Vagina (tissue), 2 donors: ENCODE measurements around the gene CBLB. TPM values are rescaled to one million over a fixed set of nuclear protein-coding genes. Genes with fewer than 3 reads are reported as not detected.

Source experiments
- DNase-seq, 2 donors: peaks; one replicate each; pipeline ENCODE4 v3.0.0-alpha.2; 2017; ENCODE audit errors: extremely low spot score in 2 of 2
- H3K27ac ChIP-seq: fragments of 200-600 bp; sonication (generic); one replicate; pipeline ENCODE4 v1.5.1; 2019
- H3K27me3 ChIP-seq: fragments of 200-600 bp; sonication (generic); one replicate; pipeline ENCODE4 v1.5.1; 2019
- H3K36me3 ChIP-seq, 2 donors: fragments of 200-600 bp; sonication (generic); one replicate each; pipeline ENCODE4 v1.5.1; 2017 to 2019
- H3K4me1 ChIP-seq: fragments of 200-600 bp; sonication (generic); one replicate; pipeline ENCODE4 v1.5.1; 2019
- H3K4me3 ChIP-seq, 2 donors: fragments of 200-600 bp; sonication (generic); 1 replicate in 1 of 2; 2 replicates in 1 of 2; pipeline ENCODE4 v1.5.1; 2016 to 2019
- H3K9me3 ChIP-seq: fragments of 200-600 bp; sonication (generic); one replicate; pipeline ENCODE4 v1.5.1; 2019
- CTCF ChIP-seq, 3 experiments: fragments of 450-650 bp in 2 of 3; fragments of 200-600 bp in 1 of 3; sonication (generic) in 1 of 3; IDR thresholded peaks; one replicate each; pipeline ENCODE4 v1.5.1; 2017 to 2019; ENCODE audit warnings: antibody characterized with exemption in 3 of 3, mild to moderate bottlenecking in 2 of 3, moderate library complexity in 2 of 3
- POLR2A ChIP-seq, 2 donors: fragments of 450-650 bp; IDR thresholded peaks; one replicate each; pipeline ENCODE4 v1.6.1; 2017; ENCODE audit warnings: antibody characterized with exemption in 2 of 2, mild to moderate bottlenecking in 2 of 2, moderate library complexity in 2 of 2
- POLR2AphosphoS5 ChIP-seq, 2 donors: sonication (generic); formaldehyde crosslinking; IDR thresholded peaks; one replicate each; pipeline ENCODE4 v1.9.0; 2017; ENCODE audit warnings: antibody characterized with exemption in 2 of 2, mild to moderate bottlenecking in 2 of 2, low read depth in 1 of 2; ENCODE audit not compliant: insufficient read depth in 1 of 2
- intact Hi-C: fragments of 100-400 bp; cut with DNase I; formaldehyde crosslinking; loops from one replicate; pipeline ENCODE4 v1.15.1; 2023
- total RNA-seq: library from RNA; depleted of rRNA; stranded (reverse); fragments of >200 nt; gene quantifications from one replicate; pipeline ENCODE4 v1.2.3, GENCODE V29; 2016

Gene CBLB
- total RNA-seq, 1 donor from 2014 or later = 58.4 TPM

GRCh38 chr3:105674437-105675065, 194.3 kb downstream of the CBLB start:
- Histone ChIP-seq H3K4me1 (no peaks in the 10 kb centered on the region), H3K36me3 (peaks cover 0 to 25% of the 10 kb centered on the region in 2 donors), H3K27me3 (no peaks in the 10 kb centered on the region), H3K4me3 (no peak overlapping the region), H3K27ac (no peak overlapping the region), H3K9me3 (no peaks in the 10 kb centered on the region)
- no peak for TF ChIP-seq CTCF (IDR thresholded peaks at IDR 0.05)
- no peak for TF ChIP-seq POLR2A (IDR thresholded peaks at IDR 0.05)
- TF ChIP-seq POLR2AphosphoS5 (IDR thresholded peaks at IDR 0.05; ENCODE audit: insufficient read depth in 1 of 2, low read depth in 1 of 2) = no peak
- DNase-seq = no peak
- intact Hi-C loops = no loop called here

GRCh38 chr3:105672996-105673395, 195.8 kb downstream of the CBLB start:
- intact Hi-C loops = no loop called here
- Histone ChIP-seq H3K9me3 (no peaks in the 10 kb centered on the region), H3K4me1 (no peaks in the 10 kb centered on the region), H3K27me3 (no peaks in the 10 kb centered on the region), H3K27ac (no peak overlapping the region), H3K36me3 (peaks cover 0 to 31% of the 10 kb centered on the region in 2 donors), H3K4me3 (no peak overlapping the region)
- TF ChIP-seq POLR2AphosphoS5 (IDR thresholded peaks at IDR 0.05; ENCODE audit: insufficient read depth in 1 of 2, low read depth in 1 of 2) (no peak), POLR2A (IDR thresholded peaks at IDR 0.05) (no peak), CTCF (IDR thresholded peaks at IDR 0.05) (no peak)
- no peak for DNase-seq

- Histone ChIP-seq H3K27ac (no peak overlapping the region), H3K36me3 (peaks cover 0 to 26% of the 10 kb centered on the region in 2 donors), H3K27me3 (no peaks in the 10 kb centered on the region), H3K4me1 (no peaks in the 10 kb centered on the region), H3K9me3 (no peaks in the 10 kb centered on the region), H3K4me3 (no peak overlapping the region)
- no peak for TF ChIP-seq POLR2AphosphoS5 (IDR thresholded peaks at IDR 0.05; ENCODE audit: insufficient read depth in 1 of 2, low read depth in 1 of 2)
- no peak for TF ChIP-seq CTCF (IDR thresholded peaks at IDR 0.05)
- no peak for TF ChIP-seq POLR2A (IDR thresholded peaks at IDR 0.05)
- intact Hi-C loops = no loop called here
- DNase-seq = no peak
Observed at GRCh38 chr3:105662306-105662705, 206.5 kb downstream of the CBLB start.

- no peak for DNase-seq
- H3K27ac ChIP-seq = no peak overlapping the region
- intact Hi-C loops = no loop called here
- H3K27me3 ChIP-seq = no peaks in the 10 kb centered on the region
- peaks cover 0 to 21% of the 10 kb centered on the region in 2 donors for H3K36me3 ChIP-seq
- TF ChIP-seq POLR2A (IDR thresholded peaks at IDR 0.05) (no peak), CTCF (IDR thresholded peaks at IDR 0.05) (no peak), POLR2AphosphoS5 (IDR thresholded peaks at IDR 0.05; ENCODE audit: insufficient read depth in 1 of 2, low read depth in 1 of 2) (no peak)
- no peaks in the 10 kb centered on the region for H3K9me3 ChIP-seq
- H3K4me1 ChIP-seq = no peaks in the 10 kb centered on the region
- H3K4me3 ChIP-seq = no peak overlapping the region
Observed at GRCh38 chr3:105661461-105661860, 207.4 kb downstream of the CBLB start.

- DNase-seq = no peak
- H3K4me3 ChIP-seq = no peak overlapping the region
- H3K4me1 ChIP-seq = no peaks in the 10 kb centered on the region
- intact Hi-C loops = no loop called here
- no peaks in the 10 kb centered on the region for H3K27me3 ChIP-seq
- no peak overlapping the region for H3K27ac ChIP-seq
- H3K9me3 ChIP-seq = no peaks in the 10 kb centered on the region
- peaks cover 0 to 15% of the 10 kb centered on the region in 2 donors for H3K36me3 ChIP-seq
- TF ChIP-seq CTCF (IDR thresholded peaks at IDR 0.05) (no peak), POLR2A (IDR thresholded peaks at IDR 0.05) (no peak), POLR2AphosphoS5 (IDR thresholded peaks at IDR 0.05; ENCODE audit: insufficient read depth in 1 of 2, low read depth in 1 of 2) (no peak)
Observed at GRCh38 chr3:105656651-105657504, 211.9 kb downstream of the CBLB start.
